IMR-90 (cell line): ENCODE results near the gene SAA4. TPM values are rescaled to one million over a fixed set of nuclear protein-coding genes. Genes with fewer than 3 reads are reported as not detected.
A peak's percentile ranks its signal among the peaks of the same experiment; 100 is the strongest.

ENCODE experiments used
- ATAC-seq: fragments of 200-7000 bp; cut with Tn5 transposase; 2 replicates; pipeline ENCODE4 v1.9.1; 2020; ENCODE audit warnings: low read depth, mild to moderate bottlenecking, moderate library complexity
- BruUV-seq: library from RNA; stranded (reverse); fragments of 400-500 nt; replicated peaks from 2 replicates; lab custom pipeline; 2021; lab: Mats Ljungman, UMichigan
- CTCF ChIA-PET: fragments of 300-600 bp; formaldehyde crosslinking; extraction: SDS; loops from one replicate; lab custom pipeline; 2021; ENCODE audit warnings: antibody characterized with exemption; lab: Yijun Ruan, JAX
- POLR2A ChIA-PET: fragments of 300-600 bp; sonication (Branson Sonifier 250); formaldehyde crosslinking; loops from one replicate; lab custom pipeline; 2022; ENCODE audit warnings: antibody characterized with exemption; ENCODE audit not compliant: unreplicated experiment; lab: Charles Lee
- DNase-seq: peaks from one replicate; pipeline ENCODE4 v3.0.0; 2013
- H2AFZ ChIP-seq: replicated peaks from 2 replicates; pipeline ENCODE3; 2013; ENCODE audit warnings: low read length, mild to moderate bottlenecking; ENCODE audit not compliant: poor library complexity
- H2AK5ac ChIP-seq: 2 replicates; pipeline ENCODE4 v1.6.1; 2013; ENCODE audit warnings: low read depth, low read length, inconsistent platforms
- H2AK9ac ChIP-seq: replicated peaks from 2 replicates; pipeline ENCODE3; 2013; ENCODE audit warnings: mild to moderate bottlenecking, low read depth, low read length, moderate library complexity; ENCODE audit not compliant: poor library complexity
- H2BK120ac ChIP-seq: 2 replicates; pipeline ENCODE4 v1.6.1; 2013; ENCODE audit warnings: low read depth, low read length, inconsistent platforms
- H2BK15ac ChIP-seq: 3 replicates; pipeline ENCODE4 v1.6.1; 2013; ENCODE audit warnings: low read depth, low read length, inconsistent platforms
- H2BK20ac ChIP-seq: 2 replicates; pipeline ENCODE4 v1.6.1; 2013; ENCODE audit warnings: low read depth, mild to moderate bottlenecking, inconsistent platforms, low read length, moderate library complexity
- H2BK5ac ChIP-seq: 2 replicates; pipeline ENCODE4 v1.6.1; 2013; ENCODE audit warnings: mild to moderate bottlenecking, low read depth, low read length, inconsistent platforms; ENCODE audit not compliant: poor library complexity, severe bottlenecking
- H3K14ac ChIP-seq: replicated peaks from 2 replicates; pipeline ENCODE4 v1.6.1; 2013; ENCODE audit warnings: low read depth, low read length, inconsistent platforms
- H3K18ac ChIP-seq: 2 replicates; pipeline ENCODE4 v1.6.1; 2013; ENCODE audit warnings: low read depth, low read length, control low read depth
- H3K23ac ChIP-seq: 2 replicates; pipeline ENCODE4 v1.6.1; 2013; ENCODE audit warnings: low read depth, low read length, inconsistent platforms
- H3K27ac ChIP-seq: 2 replicates; pipeline ENCODE4 v1.5.1; 2013; ENCODE audit warnings: mild to moderate bottlenecking, control low read depth, low read length; ENCODE audit not compliant: insufficient read depth
- H3K27me3 ChIP-seq: 2 replicates; pipeline ENCODE4 v1.6.1; 2013; ENCODE audit warnings: low read length; ENCODE audit not compliant: control insufficient read depth, insufficient read depth
- H3K36me3 ChIP-seq: 2 replicates; pipeline ENCODE4 v1.6.1; 2013; ENCODE audit warnings: low read length, mixed read lengths; ENCODE audit not compliant: control insufficient read depth, insufficient read depth
- H3K4ac ChIP-seq: 2 replicates; pipeline ENCODE4 v1.6.1; 2013; ENCODE audit warnings: low read depth, low read length, inconsistent platforms
- H3K4me1 ChIP-seq: 2 replicates; pipeline ENCODE4 v1.6.1; 2013; ENCODE audit warnings: low read length, mixed read lengths; ENCODE audit not compliant: control insufficient read depth, insufficient read depth
- H3K4me2 ChIP-seq: 2 replicates; pipeline ENCODE4 v1.6.1; 2013; ENCODE audit warnings: low read depth, mild to moderate bottlenecking, control low read depth, low read length, moderate library complexity
- H3K4me3 ChIP-seq: 2 replicates; pipeline ENCODE4 v1.5.1; 2013; ENCODE audit warnings: low read depth, mild to moderate bottlenecking, control low read depth, low read length, moderate library complexity; ENCODE audit not compliant: insufficient read depth
- H3K56ac ChIP-seq: 2 replicates; pipeline ENCODE4 v1.6.1; 2013; ENCODE audit warnings: low read length, inconsistent platforms; ENCODE audit not compliant: insufficient read depth; ENCODE audit errors: extremely low read depth
- H3K79me1 ChIP-seq, 2 experiments: 2 replicates each; pipeline ENCODE4 v1.6.1; 2013; ENCODE audit warnings: low read length in 2 of 2, inconsistent platforms in 1 of 2, low read depth in 1 of 2
- H3K9ac ChIP-seq: 2 replicates; pipeline ENCODE4 v1.6.1; 2013; ENCODE audit warnings: low read depth, low read length, control low read depth
- H3K9me1 ChIP-seq: 2 replicates; pipeline ENCODE4 v1.6.1; 2013; ENCODE audit warnings: low read length, inconsistent platforms; ENCODE audit not compliant: insufficient read depth
- H3K9me3 ChIP-seq: 2 replicates; pipeline ENCODE4 v1.6.1; 2013; ENCODE audit warnings: low read length; ENCODE audit not compliant: control insufficient read depth, insufficient read depth
- H4K20me1 ChIP-seq: 2 replicates; pipeline ENCODE4 v1.6.1; 2013; ENCODE audit warnings: low read length, inconsistent platforms; ENCODE audit not compliant: insufficient read depth
- H4K5ac ChIP-seq: 2 replicates; pipeline ENCODE4 v1.6.1; 2013; ENCODE audit warnings: mild to moderate bottlenecking, low read depth, low read length, control low read depth
- H4K8ac ChIP-seq, 2 experiments: 2 replicates each; pipeline ENCODE4 v1.6.1; 2013; ENCODE audit warnings: low read depth in 2 of 2, low read length in 2 of 2, control low read depth in 1 of 2, inconsistent platforms in 1 of 2
- H4K91ac ChIP-seq: 2 replicates; pipeline ENCODE4 v1.6.1; 2013; ENCODE audit warnings: low read depth, low read length, inconsistent platforms; ENCODE audit not compliant: insufficient read depth
- CEBPB ChIP-seq: IDR thresholded peaks from 2 replicates; pipeline ENCODE4 v1.6.1; 2012; ENCODE audit warnings: low read depth, low read length, improper control_type of control experiment
- USF2 ChIP-seq: fragments of 150-350 bp; IDR thresholded peaks from 2 replicates; pipeline ENCODE4 v1.6.1; 2017; ENCODE audit warnings: mild to moderate bottlenecking, antibody characterized with exemption, low read length, low read depth
- WGBS, 2 experiments: methylation state at CpG; one replicate each; pipeline versions ENCODE4 v1.1.5 to v1.1.7; 2013; ENCODE audit warnings: missing lambda C conversion rate in 2 of 2; ENCODE audit not compliant: insufficient read length in 1 of 2; ENCODE audit errors: extremely low coverage in 2 of 2; 5-methylcytosine and 5-hydroxymethylcytosine counted together
- dilution Hi-C: fragments of 300-500 bp; cut with HindIII; formaldehyde crosslinking; loops from one replicate; pipeline ENCODE4 v1.14.3; 2018; ENCODE audit warnings: low sequenced_read_pairs; ENCODE audit not compliant: unreplicated experiment
- in situ Hi-C: fragments of 300-500 bp; cut with MboI; formaldehyde crosslinking; loops from 3 replicates; pipeline ENCODE4 v1.14.3; 2019; ENCODE audit warnings: low sequenced_read_pairs, inconsistent platforms, mixed read lengths
- intact Hi-C: fragments of 100-400 bp; cut with micrococcal nuclease; formaldehyde crosslinking; loops from 2 replicates; pipeline ENCODE4 v1.10.0; 2022
- polyA plus RNA-seq, 3 experiments: library from polyadenylated mRNA; depleted of rRNA; stranded (reverse); fragments of >200 nt; gene quantifications; 2 replicates each; pipeline ENCODE4 v1.2.3, GENCODE V29; 2012; ENCODE audit warnings: low replicate concordance in 1 of 3
- total RNA-seq: library from RNA; depleted of rRNA; stranded (reverse); fragments of >200 nt; gene quantifications from 2 replicates; pipeline ENCODE4 v1.2.3, GENCODE V29; 2012

Gene SAA4
- total and polyA plus RNA-seq, 2 of the 4 experiments (the other 2 are of a cell fraction), result not detected

- no peaks in the 10 kb centered on the region for H3K36me3 ChIP-seq
- ChIA-PET CTCF (no interaction called here), POLR2A (no interaction called here)
- H3K4me1 ChIP-seq, result no peaks in the 10 kb centered on the region
- H3K56ac ChIP-seq, result no peak overlapping the region
- TF ChIP-seq USF2 (no peak), CEBPB (peak; percentile 31; the same call in 1 of the 2 replicates)
- H4K20me1 ChIP-seq, result no peaks in the 10 kb centered on the region
- WGBS, 2 experiments, result no CpG with 5 or more reads among the region's 4 CpGs
- no peak overlapping the region for H3K14ac ChIP-seq
- no peak overlapping the region for H3K18ac ChIP-seq
- no peak overlapping the region for H4K5ac ChIP-seq
- H3K9ac ChIP-seq, result no peak overlapping the region
- BruUV-seq, result no TSS peak
- H3K27ac ChIP-seq, result no peak overlapping the region
- H2BK20ac ChIP-seq, result no peak overlapping the region
- no peaks in the 10 kb centered on the region for H3K9me1 ChIP-seq
- no peak overlapping the region for H3K4me3 ChIP-seq
- no peak overlapping the region for H3K4ac ChIP-seq
- no peaks in the 10 kb centered on the region for H3K79me1 ChIP-seq
- H3K9me3 ChIP-seq, result no peaks in the 10 kb centered on the region
- no peak overlapping the region for H2AFZ ChIP-seq
- H4K8ac ChIP-seq, result no peak overlapping the region
- no peak overlapping the region for H4K91ac ChIP-seq
- H2BK5ac ChIP-seq, result no peak overlapping the region
- no peak overlapping the region for H2BK120ac ChIP-seq
- no peak overlapping the region for H3K4me2 ChIP-seq
- H2BK15ac ChIP-seq, result no peak overlapping the region
- peaks cover 5% of the 10 kb centered on the region for H3K27me3 ChIP-seq
- no peak for DNase-seq
- no peak overlapping the region for H3K23ac ChIP-seq
- no peak overlapping the region for H2AK5ac ChIP-seq
- ATAC-seq, result no peak
- in situ Hi-C loops, result no loop called here
- intact Hi-C loops, result no loop called here
- no peak overlapping the region for H2AK9ac ChIP-seq
- dilution Hi-C loops, result no loop called here
Observed at GRCh38 chr11:18233912-18234311, 2.7 kb downstream of the SAA4 start.
